GOT3 (cell line): ENCODE results near the gene MTA1.

Experiments
- DNase-seq: peaks from one replicate; lab custom pipeline; 2025; ENCODE audit warnings: mixed read lengths; lab: John Stamatoyannopoulos, UW

The MTA1 gene

GRCh38 chr14:105419195-105420091, at the start of gene MTA1:
MTA1 (plus strand) TSS chr14:105419827; CDS start chr14:105420036, 209 bp downstream.
- DNase-seq: no peak

GRCh38 chr14:105374389-105374788, 45.2 kb upstream of the MTA1 start:
- DNase-seq: no peak

GRCh38 chr14:105375635-105376057, 44.0 kb upstream of the MTA1 start:
- DNase-seq: no peak

- DNase-seq: no peak
Measured at GRCh38 chr14:105376521-105377440, 42.8 kb upstream of the MTA1 start.

DNA sequence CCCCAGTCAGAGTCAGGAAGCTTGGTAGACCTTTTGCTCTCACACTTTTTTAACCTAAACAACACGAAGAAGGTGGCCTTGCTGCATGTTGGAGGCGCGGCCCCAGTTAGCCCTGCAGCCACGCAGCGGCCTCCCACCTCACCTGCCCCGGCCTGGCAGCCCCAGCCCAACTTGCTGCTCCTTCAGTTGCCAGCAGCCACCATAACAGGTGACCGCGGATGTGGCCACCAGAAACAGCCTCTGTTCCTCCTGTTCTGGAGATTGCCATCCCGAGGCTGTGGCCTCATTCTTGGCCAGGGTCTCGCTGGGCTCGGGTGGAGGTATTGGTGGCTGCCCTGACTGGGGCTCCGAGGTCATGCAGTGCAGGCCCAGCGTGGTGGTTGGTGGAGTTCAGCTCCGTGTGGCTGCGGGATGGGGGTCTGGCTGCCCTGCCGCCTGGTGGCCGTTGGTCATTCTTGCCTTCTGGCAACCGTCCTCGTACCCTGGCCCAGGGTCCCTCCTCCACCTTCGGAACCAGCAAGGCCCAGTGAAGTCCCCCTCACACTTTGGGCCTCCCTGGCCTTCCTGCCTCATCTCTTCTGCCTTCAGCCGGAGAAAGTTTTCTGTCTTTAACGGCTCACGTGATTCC, 42.0 kb upstream of the MTA1 start:
- DNase-seq: no peak

- no peak for DNase-seq
Measured at GRCh38 chr14:105378199-105378598, 41.4 kb upstream of the MTA1 start.

- no peak for DNase-seq
Measured at GRCh38 chr14:105378873-105379685, 40.5 kb upstream of the MTA1 start.

GRCh38 chr14:105379946-105380345, 39.7 kb upstream of the MTA1 start:
- DNase-seq: no peak

DNA sequence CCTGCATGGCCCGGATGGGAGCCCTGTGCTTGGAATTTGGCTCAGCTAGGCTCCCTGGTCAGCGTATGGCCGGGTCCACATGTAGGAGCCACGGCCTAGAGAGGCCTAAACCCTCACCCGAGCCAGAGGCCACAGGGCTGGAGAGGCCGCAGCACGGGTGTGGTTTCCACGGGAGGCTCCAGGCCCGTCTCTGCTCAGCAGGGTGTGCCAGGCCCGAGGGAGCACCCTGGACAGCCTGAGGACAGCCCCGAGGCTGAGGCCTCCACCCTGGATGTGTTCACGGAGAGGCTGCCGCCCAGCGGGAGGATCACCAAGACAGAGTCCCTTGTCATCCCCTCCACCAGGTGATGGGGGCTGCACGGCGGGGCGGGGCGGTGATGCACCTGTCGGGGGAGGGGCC, 38.9 kb upstream of the MTA1 start:
- no peak for DNase-seq

- no peak for DNase-seq
Measured at GRCh38 chr14:105381446-105382342, 37.9 kb upstream of the MTA1 start.

GRCh38 chr14:105382343-105383082, 37.1 kb upstream of the MTA1 start:
- no peak for DNase-seq

GRCh38 chr14:105383083-105383730, 36.4 kb upstream of the MTA1 start:
- DNase-seq: no peak

GRCh38 chr14:105384041-105384557, 35.5 kb upstream of the MTA1 start:
- no peak for DNase-seq

DNA sequence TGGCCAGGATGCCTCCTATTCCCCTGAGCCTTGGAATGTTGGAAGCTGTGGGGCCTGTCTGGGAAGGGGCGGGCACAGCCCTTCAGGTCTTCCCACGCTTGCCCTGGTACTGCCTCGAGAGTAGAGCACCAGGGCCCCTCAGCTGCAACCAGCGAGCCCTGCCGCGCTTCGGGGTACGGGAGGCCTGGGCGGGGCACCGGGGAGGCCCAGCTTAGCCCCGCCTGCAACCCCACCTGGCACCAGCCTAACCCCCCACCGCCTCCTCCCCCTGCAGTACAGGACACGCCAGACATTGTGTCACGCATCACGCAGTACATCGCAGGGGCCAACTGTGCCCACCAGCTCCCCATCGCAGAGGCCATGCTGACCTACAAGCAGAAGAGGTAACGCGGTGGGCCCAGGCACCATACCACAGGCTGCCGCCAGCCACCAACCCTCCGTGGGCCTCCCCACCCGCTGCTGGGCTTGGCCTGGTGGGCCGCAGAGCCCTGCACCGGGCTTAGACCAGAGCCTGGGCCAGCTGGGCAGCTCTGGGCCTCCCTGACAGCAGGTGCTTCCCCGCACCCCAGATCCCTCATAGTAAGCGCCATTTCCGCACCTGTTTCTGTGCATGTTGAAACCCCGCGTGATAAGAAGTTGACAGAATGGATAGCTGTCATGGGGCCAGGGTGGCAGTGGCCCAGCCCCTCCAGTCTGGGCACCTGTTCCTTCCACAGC, 34.9 kb upstream of the MTA1 start:
- DNase-seq: no peak

- no peak for DNase-seq
Measured at GRCh38 chr14:105385322-105385637, 34.3 kb upstream of the MTA1 start.

DNA sequence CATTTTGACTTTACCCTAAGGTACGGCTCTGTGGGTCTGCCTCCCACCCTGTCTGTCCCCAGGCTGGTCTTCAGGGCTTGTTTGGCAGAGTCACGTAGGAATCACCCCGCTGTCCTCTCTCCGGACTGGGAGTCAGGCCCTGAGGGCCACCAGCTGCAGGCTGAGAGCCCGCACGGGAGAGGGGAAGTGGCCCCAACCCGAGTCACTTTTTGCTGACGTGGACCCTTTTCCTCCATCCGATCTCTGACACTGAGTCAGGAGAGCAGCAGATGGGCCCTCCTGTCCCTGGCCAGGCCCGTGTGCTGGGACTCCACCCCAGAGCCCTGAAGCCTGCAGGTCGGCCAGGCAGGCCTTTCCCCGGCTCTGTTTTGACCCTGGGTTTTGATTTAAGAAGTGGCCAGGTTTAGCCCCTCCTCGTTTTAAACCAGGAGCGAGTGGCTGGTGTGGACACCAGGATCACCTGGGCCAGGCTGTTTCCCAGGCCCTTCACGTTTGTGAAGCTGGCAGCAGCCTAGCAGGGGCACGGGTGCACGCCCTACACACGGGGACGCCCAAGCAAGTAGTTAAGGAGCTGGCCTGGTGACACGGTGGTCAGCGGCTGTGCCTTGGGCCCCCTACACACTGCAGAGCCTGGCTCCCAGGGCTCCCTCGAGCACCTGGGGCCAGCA, 33.8 kb upstream of the MTA1 start:
- DNase-seq: no peak

DNA sequence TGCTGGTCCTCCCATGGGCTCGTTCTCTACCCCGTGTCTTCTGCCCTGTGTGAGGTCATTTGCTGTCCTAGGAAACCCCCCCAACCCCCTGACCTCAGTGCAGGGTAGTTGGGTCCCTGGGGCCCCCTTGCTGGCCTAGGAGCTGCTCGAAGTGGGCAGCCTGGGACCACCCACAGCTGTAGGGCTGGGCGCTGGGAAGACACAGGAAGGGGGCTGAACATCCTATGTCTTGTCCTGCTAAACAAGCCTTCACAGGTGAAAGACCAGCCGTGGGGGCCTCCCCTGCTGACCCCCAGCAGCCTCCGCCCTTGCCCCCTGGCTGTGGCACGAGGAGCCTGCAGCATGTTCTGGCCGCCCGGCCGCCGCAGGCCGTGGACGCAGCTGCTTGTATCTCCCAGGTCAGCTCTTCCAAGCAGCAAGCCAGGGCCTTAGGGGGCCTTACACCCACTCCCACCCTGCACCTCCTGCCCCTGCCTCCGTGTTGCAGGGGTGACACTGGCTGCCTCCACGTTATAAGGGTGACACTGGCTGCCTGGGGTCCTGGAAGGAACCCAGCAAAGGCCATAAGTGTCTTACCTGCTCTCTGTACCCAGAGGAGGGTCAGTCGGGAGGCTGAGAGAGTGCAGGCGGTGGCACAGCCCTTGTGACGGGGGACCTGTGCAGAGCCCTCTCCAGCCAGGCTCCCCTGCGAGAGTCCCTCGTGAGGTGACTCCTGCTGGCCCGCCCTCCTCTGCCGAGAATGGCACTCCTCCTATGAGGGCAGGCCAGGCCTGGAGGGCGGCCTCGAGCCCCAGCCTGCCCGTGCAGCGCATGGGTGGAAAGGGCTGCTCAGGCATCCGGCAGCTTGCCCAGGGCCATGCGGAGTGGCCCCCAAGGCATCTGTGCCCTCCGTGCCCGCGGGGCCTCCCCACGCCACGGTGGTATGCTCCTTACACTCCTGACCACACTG, 32.8 kb upstream of the MTA1 start:
- no peak for DNase-seq
